K562 (cell line): ENCODE results near the gene SLC22A4. TPM values are rescaled to one million over a fixed set of nuclear protein-coding genes. Genes with fewer than 3 reads are reported as not detected.
A peak's percentile ranks its signal among the peaks of the same experiment; 100 is the strongest.

Source experiments
- BRCA1 ChIP-seq, 2 experiments: fragments of 450-650 bp in 1 of 2; sonication (generic) in 1 of 2; formaldehyde crosslinking in 1 of 2; IDR thresholded peaks; 2 replicates each; pipeline versions ENCODE4 v1.5.0 to v1.6.1; 2017 to 2020; ENCODE audit warnings: mild to moderate bottlenecking in 1 of 2, missing genetic modification reagents in 1 of 2
- CGGBP1 ChIP-seq: fragments of 250-450 bp; sonication (Bioruptor Pico); IDR thresholded peaks from 2 replicates; pipeline ENCODE4 v1.9.0; 2021; ENCODE audit warnings: mild to moderate bottlenecking
- CHD4 ChIP-seq: fragments of 200-600 bp; sonication (generic); IDR thresholded peaks from 3 replicates; pipeline ENCODE4 v1.6.1; 2012; ENCODE audit warnings: low read depth, mild to moderate bottlenecking, mixed read lengths, low read length, inconsistent platforms; ENCODE audit not compliant: insufficient read depth, insufficient replicate concordance, poor library complexity, severe bottlenecking
- GTF2A2 ChIP-seq: IDR thresholded peaks from 2 replicates; pipeline ENCODE4 v1.6.1; 2016; ENCODE audit warnings: mild to moderate bottlenecking, missing genetic modification characterization, missing compliant biosample characterization
- HMG20A ChIP-seq: fragments of 450-650 bp; formaldehyde crosslinking; conservative IDR thresholded peaks from 2 replicates; pipeline ENCODE4 v1.4.0; 2020; ENCODE audit warnings: mild to moderate bottlenecking, mixed read lengths
- KAT2B ChIP-seq: IDR thresholded peaks from one replicate; pipeline ENCODE4 v1.6.1; 2012; ENCODE audit warnings: low read depth, mild to moderate bottlenecking, control low read depth, inconsistent platforms, low read length, moderate library complexity
- MCM7 ChIP-seq, 2 experiments: fragments of 450-650 bp; IDR thresholded peaks; 2 replicates each; pipeline ENCODE4 v1.6.1; 2016 to 2018
- NFIX ChIP-seq: fragments of 250-450 bp; sonication (Bioruptor Pico); IDR thresholded peaks from 2 replicates; pipeline ENCODE4 v1.4.0; 2020; ENCODE audit warnings: low read depth, mild to moderate bottlenecking, moderate library complexity
- PHB ChIP-seq: fragments of 250-450 bp; sonication (Bioruptor Pico); IDR thresholded peaks from 2 replicates; pipeline ENCODE4 v1.5.0; 2021
- POLR3G ChIP-seq: IDR thresholded peaks from 2 replicates; pipeline ENCODE4 v1.6.1; 2011; ENCODE audit not compliant: insufficient read length, insufficient replicate concordance; ENCODE audit errors: extremely low read depth
- SIN3B ChIP-seq: fragments of 450-650 bp; IDR thresholded peaks from 2 replicates; pipeline ENCODE4 v1.6.1; 2017; ENCODE audit warnings: low read depth, mild to moderate bottlenecking, moderate library complexity
- SREBF2 ChIP-seq: sonication (generic); formaldehyde crosslinking; IDR thresholded peaks from 2 replicates; pipeline ENCODE4 v1.4.0; 2020; ENCODE audit warnings: mild to moderate bottlenecking, missing genetic modification reagents
- ZBTB17 ChIP-seq: fragments of 450-650 bp; formaldehyde crosslinking; IDR thresholded peaks from 2 replicates; pipeline ENCODE4 v1.4.0; 2020; ENCODE audit warnings: mild to moderate bottlenecking
- ZNF197 ChIP-seq: fragments of 200-800 bp; sonication (Bioruptor generic); IDR thresholded peaks from 2 replicates; pipeline ENCODE4 v1.6.1; 2016; ENCODE audit warnings: low read depth, missing genetic modification characterization, missing compliant biosample characterization
- ZNF507 ChIP-seq: conservative IDR thresholded peaks from 2 replicates; pipeline ENCODE4 v1.6.1; 2017; ENCODE audit warnings: missing genetic modification characterization, missing compliant biosample characterization
- polyA plus RNA-seq, 8 experiments: library from polyadenylated mRNA; depleted of rRNA in 4 of 8; stranded (reverse) in 5 of 8; unstranded in 3 of 8; fragments of >200 nt; fragmentation: Nextera tagmentation in 2 of 8; fragmentation: Illumina TruSeq in 1 of 8; extraction: Ambion mirVana in 2 of 8; extraction: Trizol in 1 of 8; gene quantifications; 2 replicates each; pipeline versions ENCODE4 v1.2.1 to v1.2.3, GENCODE V29; 2011 to 2014; ENCODE audit warnings: inconsistent platforms in 1 of 8, missing spikeins in 1 of 8
- total RNA-seq, 7 experiments: library from RNA; depleted of rRNA in 6 of 7; stranded (reverse); fragments of >200 nt in 6 of 7; fragmentation: Illumina TruSeq in 2 of 7; extraction: Trizol in 2 of 7; gene quantifications; 2 replicates each; pipeline versions ENCODE4 v1.2.1 to v1.2.3, GENCODE V29; 2011 to 2021; ENCODE audit warnings: low replicate concordance in 1 of 7
- TF ChIP-seq, protein P1 (sequence below): sonication (generic); formaldehyde crosslinking; IDR thresholded peaks from 2 replicates; pipeline ENCODE4 v1.8.1; 2023; ENCODE audit warnings: missing genetic modification reagents, mild to moderate bottlenecking, borderline replicate concordance
- TF ChIP-seq, protein P2 (sequence below): sonication (generic); formaldehyde crosslinking; IDR thresholded peaks from 2 replicates; pipeline ENCODE4 v1.8.0; 2022; ENCODE audit warnings: missing genetic modification reagents, mild to moderate bottlenecking, borderline replicate concordance
- TF ChIP-seq, protein P3 (sequence below): IDR thresholded peaks from 2 replicates; pipeline ENCODE4 v1.6.1; 2011; ENCODE audit not compliant: insufficient read length; ENCODE audit errors: extremely low read depth
- TF ChIP-seq, protein P4 (sequence below): fragments of 450-650 bp; IDR thresholded peaks from 2 replicates; pipeline ENCODE4 v1.6.1; 2016; ENCODE audit warnings: mild to moderate bottlenecking

SLC22A4 gene
- total and polyA plus RNA-seq, 9 of the 15 experiments (the other 6 are each of a cell fraction or from before 2014, with no cell fraction given), result 2.7 to 9.5 (median 6.2) TPM

DNA sequence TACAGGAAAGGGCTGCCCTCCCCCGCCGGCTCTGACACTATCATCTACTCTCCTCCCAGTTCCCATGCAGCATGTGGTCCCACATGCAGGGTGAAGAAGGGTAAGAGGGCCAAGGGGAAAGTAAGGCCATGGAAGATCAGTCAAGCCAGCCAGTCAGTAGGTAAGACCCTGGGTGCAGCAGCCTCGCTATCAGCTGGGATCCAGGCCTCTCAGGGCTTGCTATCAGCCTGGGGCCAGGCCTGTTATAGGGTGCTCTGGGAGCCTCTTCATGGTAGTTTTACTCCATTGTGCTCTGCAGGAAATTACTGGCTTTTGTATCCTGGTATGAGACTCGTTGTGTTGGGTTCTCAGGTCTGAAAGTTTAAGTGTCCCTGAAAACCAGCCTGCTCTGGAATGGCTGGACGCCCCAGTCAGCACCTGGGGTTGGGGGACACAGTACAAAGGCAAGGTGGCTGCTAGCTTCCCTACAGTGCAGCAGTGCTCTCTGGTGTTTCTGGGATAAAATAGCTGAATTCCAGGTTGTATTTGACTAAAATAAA is 21.4 kb downstream of the SLC22A4 start (continued):
- no peak for TF ChIP-seq NFIX
- no peak for TF ChIP-seq SIN3B
- no peak for TF ChIP-seq ZNF197
- TF ChIP-seq, protein P1, sequence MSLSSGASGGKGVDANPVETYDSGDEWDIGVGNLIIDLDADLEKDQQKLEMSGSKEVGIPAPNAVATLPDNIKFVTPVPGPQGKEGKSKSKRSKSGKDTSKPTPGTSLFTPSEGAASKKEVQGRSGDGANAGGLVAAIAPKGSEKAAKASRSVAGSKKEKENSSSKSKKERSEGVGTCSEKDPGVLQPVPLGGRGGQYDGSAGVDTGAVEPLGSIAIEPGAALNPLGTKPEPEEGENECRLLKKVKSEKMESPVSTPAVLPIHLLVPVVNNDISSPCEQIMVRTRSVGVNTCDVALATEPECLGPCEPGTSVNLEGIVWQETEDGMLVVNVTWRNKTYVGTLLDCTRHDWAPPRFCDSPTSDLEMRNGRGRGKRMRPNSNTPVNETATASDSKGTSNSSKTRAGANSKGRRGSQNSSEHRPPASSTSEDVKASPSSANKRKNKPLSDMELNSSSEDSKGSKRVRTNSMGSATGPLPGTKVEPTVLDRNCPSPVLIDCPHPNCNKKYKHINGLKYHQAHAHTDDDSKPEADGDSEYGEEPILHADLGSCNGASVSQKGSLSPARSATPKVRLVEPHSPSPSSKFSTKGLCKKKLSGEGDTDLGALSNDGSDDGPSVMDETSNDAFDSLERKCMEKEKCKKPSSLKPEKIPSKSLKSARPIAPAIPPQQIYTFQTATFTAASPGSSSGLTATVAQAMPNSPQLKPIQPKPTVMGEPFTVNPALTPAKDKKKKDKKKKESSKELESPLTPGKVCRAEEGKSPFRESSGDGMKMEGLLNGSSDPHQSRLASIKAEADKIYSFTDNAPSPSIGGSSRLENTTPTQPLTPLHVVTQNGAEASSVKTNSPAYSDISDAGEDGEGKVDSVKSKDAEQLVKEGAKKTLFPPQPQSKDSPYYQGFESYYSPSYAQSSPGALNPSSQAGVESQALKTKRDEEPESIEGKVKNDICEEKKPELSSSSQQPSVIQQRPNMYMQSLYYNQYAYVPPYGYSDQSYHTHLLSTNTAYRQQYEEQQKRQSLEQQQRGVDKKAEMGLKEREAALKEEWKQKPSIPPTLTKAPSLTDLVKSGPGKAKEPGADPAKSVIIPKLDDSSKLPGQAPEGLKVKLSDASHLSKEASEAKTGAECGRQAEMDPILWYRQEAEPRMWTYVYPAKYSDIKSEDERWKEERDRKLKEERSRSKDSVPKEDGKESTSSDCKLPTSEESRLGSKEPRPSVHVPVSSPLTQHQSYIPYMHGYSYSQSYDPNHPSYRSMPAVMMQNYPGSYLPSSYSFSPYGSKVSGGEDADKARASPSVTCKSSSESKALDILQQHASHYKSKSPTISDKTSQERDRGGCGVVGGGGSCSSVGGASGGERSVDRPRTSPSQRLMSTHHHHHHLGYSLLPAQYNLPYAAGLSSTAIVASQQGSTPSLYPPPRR (CRISPR knock-in tag), result no peak
- TF ChIP-seq MCM7 (IDR thresholded peaks at IDR 0.05), result no peak
- no peak; the same call in 1 of the 2 replicates for TF ChIP-seq ZBTB17 (CRISPR knock-in tag)
- no peak for TF ChIP-seq HMG20A
- TF ChIP-seq CGGBP1, result no peak
- TF ChIP-seq, protein P2, sequence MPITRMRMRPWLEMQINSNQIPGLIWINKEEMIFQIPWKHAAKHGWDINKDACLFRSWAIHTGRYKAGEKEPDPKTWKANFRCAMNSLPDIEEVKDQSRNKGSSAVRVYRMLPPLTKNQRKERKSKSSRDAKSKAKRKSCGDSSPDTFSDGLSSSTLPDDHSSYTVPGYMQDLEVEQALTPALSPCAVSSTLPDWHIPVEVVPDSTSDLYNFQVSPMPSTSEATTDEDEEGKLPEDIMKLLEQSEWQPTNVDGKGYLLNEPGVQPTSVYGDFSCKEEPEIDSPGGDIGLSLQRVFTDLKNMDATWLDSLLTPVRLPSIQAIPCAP (CRISPR knock-in tag), result no peak
- TF ChIP-seq ZNF507 (tag), result no peak
- no peak for TF ChIP-seq CHD4
- no peak for TF ChIP-seq GTF2A2 (tag)
- no peak for TF ChIP-seq PHB
- no peak for TF ChIP-seq POLR3G
- TF ChIP-seq KAT2B, result no peak
- TF ChIP-seq, protein P3, sequence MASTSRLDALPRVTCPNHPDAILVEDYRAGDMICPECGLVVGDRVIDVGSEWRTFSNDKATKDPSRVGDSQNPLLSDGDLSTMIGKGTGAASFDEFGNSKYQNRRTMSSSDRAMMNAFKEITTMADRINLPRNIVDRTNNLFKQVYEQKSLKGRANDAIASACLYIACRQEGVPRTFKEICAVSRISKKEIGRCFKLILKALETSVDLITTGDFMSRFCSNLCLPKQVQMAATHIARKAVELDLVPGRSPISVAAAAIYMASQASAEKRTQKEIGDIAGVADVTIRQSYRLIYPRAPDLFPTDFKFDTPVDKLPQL, result no peak
- TF ChIP-seq, protein P4, sequence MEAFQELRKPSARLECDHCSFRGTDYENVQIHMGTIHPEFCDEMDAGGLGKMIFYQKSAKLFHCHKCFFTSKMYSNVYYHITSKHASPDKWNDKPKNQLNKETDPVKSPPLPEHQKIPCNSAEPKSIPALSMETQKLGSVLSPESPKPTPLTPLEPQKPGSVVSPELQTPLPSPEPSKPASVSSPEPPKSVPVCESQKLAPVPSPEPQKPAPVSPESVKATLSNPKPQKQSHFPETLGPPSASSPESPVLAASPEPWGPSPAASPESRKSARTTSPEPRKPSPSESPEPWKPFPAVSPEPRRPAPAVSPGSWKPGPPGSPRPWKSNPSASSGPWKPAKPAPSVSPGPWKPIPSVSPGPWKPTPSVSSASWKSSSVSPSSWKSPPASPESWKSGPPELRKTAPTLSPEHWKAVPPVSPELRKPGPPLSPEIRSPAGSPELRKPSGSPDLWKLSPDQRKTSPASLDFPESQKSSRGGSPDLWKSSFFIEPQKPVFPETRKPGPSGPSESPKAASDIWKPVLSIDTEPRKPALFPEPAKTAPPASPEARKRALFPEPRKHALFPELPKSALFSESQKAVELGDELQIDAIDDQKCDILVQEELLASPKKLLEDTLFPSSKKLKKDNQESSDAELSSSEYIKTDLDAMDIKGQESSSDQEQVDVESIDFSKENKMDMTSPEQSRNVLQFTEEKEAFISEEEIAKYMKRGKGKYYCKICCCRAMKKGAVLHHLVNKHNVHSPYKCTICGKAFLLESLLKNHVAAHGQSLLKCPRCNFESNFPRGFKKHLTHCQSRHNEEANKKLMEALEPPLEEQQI, result peak; percentile 63; the same call in 1 of the 2 replicates
- TF ChIP-seq BRCA1 (IDR thresholded peaks at IDR 0.05), result no peak
- no peak for TF ChIP-seq BRCA1 (CRISPR knock-in tag; IDR thresholded peaks at IDR 0.05)
- TF ChIP-seq SREBF2, result no peak
